GM11168 (cell line): Measurements from ENCODE around the gene CDC25B.
"Not testable (repeated sequence)": the region's sequence is repeated elsewhere in the genome, so short reads cannot be mapped to it uniquely, and the experiment has no call there.

ENCODE experiments used
- in situ Hi-C: fragments of 300-500 bp; cut with MboI; formaldehyde crosslinking; loops from one replicate; pipeline ENCODE4 v1.12.0; 2022; ENCODE audit warnings: low sequenced_read_pairs; ENCODE audit not compliant: unreplicated experiment

CDC25B gene

GRCh38 chr20:3784216-3784853 lies 11.8 kb upstream of the CDC25B start:
- in situ Hi-C loops, result loop anchor here (10.0 kb wide), 1 partner anchor 70 kb away; no protein-coding TSS in a partner anchor

GRCh38 chr20:3784863-3785239 lies 11.3 kb upstream of the CDC25B start:
- in situ Hi-C loops, result loop anchor here (10.0 kb wide), 1 partner anchor 70 kb away; no protein-coding TSS in a partner anchor

GRCh38 chr20:3785240-3786125 lies 10.6 kb upstream of the CDC25B start:
- in situ Hi-C loops, result loop anchor here (10.0 kb wide), 1 partner anchor 69 kb away; no protein-coding TSS in a partner anchor

GRCh38 chr20:3786126-3786484 lies 10.0 kb upstream of the CDC25B start:
- in situ Hi-C loops, result loop anchor here (10.0 kb wide), 1 partner anchor 69 kb away; no protein-coding TSS in a partner anchor

GRCh38 chr20:3786665-3787323 lies 9.3 kb upstream of the CDC25B start, which contains the start of gene CENPB:
Gene CENPB, minus strand, starts transcription at chr20:3786740. Its CDS starts 257 bp downstream, at chr20:3786483.
- in situ Hi-C loops, result loop anchor here (10.0 kb wide), 1 partner anchor 68 kb away; no protein-coding TSS in a partner anchor

- in situ Hi-C loops, result loop anchor here (10.0 kb wide), 1 partner anchor 67 kb away; no protein-coding TSS in a partner anchor
These were observed 8.6 kb upstream of the CDC25B start for GRCh38 chr20:3787324-3788014.

GRCh38 chr20:3788685-3789155 lies 7.4 kb upstream of the CDC25B start:
- in situ Hi-C loops, result loop anchor here (10.0 kb wide), 1 partner anchor 66 kb away; no protein-coding TSS in a partner anchor

- in situ Hi-C loops, result loop anchor here (10.0 kb wide), 1 partner anchor 66 kb away; no protein-coding TSS in a partner anchor
These were observed 6.9 kb upstream of the CDC25B start for GRCh38 chr20:3789201-3789600.

- in situ Hi-C loops, result not testable (repeated sequence)
These were observed 1.9 kb upstream of the CDC25B start for GRCh38 chr20:3794168-3794567.

- in situ Hi-C loops, result no loop called here
These were observed 1.2 kb upstream of the CDC25B start for GRCh38 chr20:3794701-3795420.

- in situ Hi-C loops, result no loop called here
These were observed 541 bp downstream of the CDC25B start for GRCh38 chr20:3796477-3797225.

GRCh38 chr20:3797226-3797545 lies 1.1 kb downstream of the CDC25B start:
- in situ Hi-C loops, result no loop called here

GRCh38 chr20:3797592-3798372 lies 1.7 kb downstream of the CDC25B start:
- in situ Hi-C loops, result no loop called here

GRCh38 chr20:3798373-3798768 lies 2.3 kb downstream of the CDC25B start:
- in situ Hi-C loops, result no loop called here

- in situ Hi-C loops, result no loop called here
These were observed 2.8 kb downstream of the CDC25B start for GRCh38 chr20:3798908-3799248.

- in situ Hi-C loops, result no loop called here
These were observed 4.3 kb downstream of the CDC25B start for GRCh38 chr20:3800256-3800877.

- in situ Hi-C loops, result no loop called here
These were observed 4.8 kb downstream of the CDC25B start for GRCh38 chr20:3800878-3801260.

- in situ Hi-C loops, result no loop called here
These were observed 5.2 kb downstream of the CDC25B start for GRCh38 chr20:3801299-3801698.
